SK-N-SH (cell line): ENCODE data around the gene LTB4R2. TPM values are rescaled to one million over a fixed set of nuclear protein-coding genes. Genes with fewer than 3 reads are reported as not detected.

Source experiments
- CTCF ChIA-PET: fragments of 300-600, 350-600 bp; formaldehyde crosslinking; extraction: SDS; loops from one replicate; lab custom pipeline; 2021; lab: Yijun Ruan, JAX
- POLR2A ChIA-PET: fragments of 350-600 bp; sonication (Branson Sonifier 250); formaldehyde crosslinking; extraction: SDS; loops from one replicate; lab custom pipeline; 2020; ENCODE audit warnings: antibody characterized with exemption, inconsistent platforms; lab: Yijun Ruan, JAX
- DNase-seq: peaks from one replicate; pipeline ENCODE4 v3.0.0; 2012
- H2AFZ ChIP-seq: fragments of 200-600 bp; sonication (generic); 2 replicates; pipeline ENCODE4 v1.8.1; 2016; ENCODE audit warnings: antibody characterized with exemption, mild to moderate bottlenecking, low read depth
- H3F3A ChIP-seq: fragments of 200-600 bp; sonication (generic); replicated peaks from 2 replicates; pipeline ENCODE3; 2016; ENCODE audit warnings: antibody characterized with exemption, mild to moderate bottlenecking; ENCODE audit not compliant: insufficient read depth
- H3K27ac ChIP-seq, 2 experiments: fragments of 200-500 bp in 1 of 2; fragments of 200-600 bp in 1 of 2; sonication (Bioruptor generic) in 1 of 2; sonication (generic), shearing (Covaris generic) in 1 of 2; 2 replicates each; pipeline versions ENCODE4 v1.5.1 to v1.6.1; 2014 to 2016; ENCODE audit warnings: low read depth in 2 of 2, inconsistent platforms in 1 of 2, low read length in 1 of 2, mild to moderate bottlenecking in 1 of 2, mixed read lengths in 1 of 2
- H3K27me3 ChIP-seq: fragments of 200-600 bp; sonication (generic), shearing (Covaris generic); 2 replicates; pipeline ENCODE4 v1.6.1; 2016; ENCODE audit warnings: mixed run types; ENCODE audit not compliant: insufficient read depth
- H3K36me3 ChIP-seq, 2 experiments: fragments of 200-500 bp in 1 of 2; fragments of 200-600 bp in 1 of 2; sonication (Bioruptor generic) in 1 of 2; sonication (generic) in 1 of 2; replicated peaks in 1 of 2; 2 replicates each; pipeline versions ENCODE3 to v1.5.1; 2014 to 2016; ENCODE audit warnings: low read length in 1 of 2, mild to moderate bottlenecking in 1 of 2; ENCODE audit not compliant: insufficient read depth in 2 of 2, control insufficient read depth in 1 of 2
- H3K4me1 ChIP-seq, 2 experiments: fragments of 200-500 bp in 1 of 2; fragments of 200-600 bp in 1 of 2; sonication (Bioruptor generic) in 1 of 2; sonication (generic), shearing (Covaris generic) in 1 of 2; 2 replicates each; pipeline versions ENCODE4 v1.5.1 to v1.6.1; 2014 to 2016; ENCODE audit warnings: low read depth in 1 of 2, low read length in 1 of 2, mixed run types in 1 of 2; ENCODE audit not compliant: insufficient read depth in 2 of 2, control insufficient read depth in 1 of 2
- H3K4me2 ChIP-seq: fragments of 200-600 bp; sonication (generic), shearing (Covaris generic); 2 replicates; pipeline ENCODE4 v1.6.1; 2017; ENCODE audit warnings: mixed run types
- H3K4me3 ChIP-seq, 2 experiments: fragments of 200-500 bp in 1 of 2; fragments of 200-600 bp in 1 of 2; sonication (Bioruptor generic) in 1 of 2; sonication (generic), shearing (Covaris generic) in 1 of 2; 2 replicates each; pipeline versions ENCODE4 v1.5.1 to v1.8.1; 2014 to 2016; ENCODE audit warnings: low read depth in 2 of 2, inconsistent platforms in 1 of 2, low read length in 1 of 2, mild to moderate bottlenecking in 1 of 2, mixed read lengths in 1 of 2, moderate library complexity in 1 of 2
- H3K79me2 ChIP-seq: fragments of 200-600 bp; sonication (generic); 2 replicates; pipeline ENCODE4 v1.8.1; 2017; ENCODE audit warnings: mild to moderate bottlenecking; ENCODE audit not compliant: insufficient read depth
- H3K9ac ChIP-seq: fragments of 200-600 bp; sonication (generic); 2 replicates; pipeline ENCODE4 v1.6.1; 2017; ENCODE audit warnings: mixed run types
- H3K9me2 ChIP-seq: fragments of 200-600 bp; sonication (generic); 2 replicates; pipeline ENCODE4 v1.6.1; 2017; ENCODE audit warnings: mixed run types
- H3K9me3 ChIP-seq: fragments of 200-600 bp; sonication (generic); 2 replicates; pipeline ENCODE4 v1.6.1; 2017; ENCODE audit warnings: mixed run types, mild to moderate bottlenecking, moderate library complexity
- H4K20me1 ChIP-seq: fragments of 200-600 bp; sonication (generic); 2 replicates; pipeline ENCODE4 v1.6.1; 2017; ENCODE audit warnings: mild to moderate bottlenecking, mixed run types; ENCODE audit not compliant: insufficient read depth
- CHD2 ChIP-seq: fragments of 150-350 bp; IDR thresholded peaks from 2 replicates; pipeline ENCODE4 v1.6.1; 2018; ENCODE audit warnings: low read length; ENCODE audit not compliant: partially characterized antibody
- ELF1 ChIP-seq: IDR thresholded peaks from 2 replicates; pipeline ENCODE4 v1.4.0; 2012
- EP300 ChIP-seq, 2 experiments: IDR thresholded peaks; 2 replicates each; pipeline versions ENCODE4 v1.4.0 to v1.6.1; 2012; ENCODE audit warnings: borderline replicate concordance in 1 of 2, low read depth in 1 of 2, low read length in 1 of 2
- EZH2phosphoT487 ChIP-seq: fragments of 200-600 bp; sonication (generic); IDR thresholded peaks from 2 replicates; pipeline ENCODE4 v1.6.1; 2017; ENCODE audit warnings: low read depth, mixed run types, mild to moderate bottlenecking, antibody characterized with exemption, moderate library complexity, borderline replicate concordance
- FOXJ3 ChIP-seq: sonication (generic); formaldehyde crosslinking; IDR thresholded peaks from 2 replicates; pipeline ENCODE4 v1.5.1; 2020; ENCODE audit warnings: mild to moderate bottlenecking, missing genetic modification reagents
- FOXM1 ChIP-seq: IDR thresholded peaks from 2 replicates; pipeline ENCODE4 v1.4.0; 2012; ENCODE audit warnings: low read depth, mild to moderate bottlenecking
- JUND ChIP-seq: IDR thresholded peaks from 2 replicates; pipeline ENCODE4 v1.4.0; 2012
- MXI1 ChIP-seq: IDR thresholded peaks from 2 replicates; pipeline ENCODE4 v1.6.1; 2012; ENCODE audit warnings: mild to moderate bottlenecking, low read depth, low read length, improper control_type of control experiment
- RXRA ChIP-seq: IDR thresholded peaks from 2 replicates; pipeline ENCODE4 v1.4.0; 2012; ENCODE audit warnings: low read depth, mild to moderate bottlenecking, borderline replicate concordance
- TCF12 ChIP-seq: IDR thresholded peaks from 2 replicates; pipeline ENCODE4 v1.4.0; 2012
- TEAD4 ChIP-seq: IDR thresholded peaks from 2 replicates; pipeline ENCODE4 v1.4.0; 2012; ENCODE audit warnings: mild to moderate bottlenecking, borderline replicate concordance; ENCODE audit not compliant: insufficient read depth
- YY1 ChIP-seq: IDR thresholded peaks from 2 replicates; pipeline ENCODE4 v1.4.0; 2012; ENCODE audit warnings: low read depth, mild to moderate bottlenecking
- WGBS: methylation state at CpG from one replicate; pipeline ENCODE4 v1.1.6; 2017; ENCODE audit warnings: low lambda C conversion rate; 5-methylcytosine and 5-hydroxymethylcytosine counted together
- polyA plus RNA-seq, 3 experiments: library from polyadenylated mRNA; depleted of rRNA; stranded (reverse); fragments of >200 nt; gene quantifications; 2 replicates each; pipeline ENCODE4 v1.2.3, GENCODE V29; 2012
- TF ChIP-seq, protein P1 (sequence below): IDR thresholded peaks from 2 replicates; pipeline ENCODE4; 2012
- TF ChIP-seq, protein P2 (sequence below): fragments of 150-350 bp; IDR thresholded peaks from 2 replicates; pipeline ENCODE4 v1.6.1; 2017; ENCODE audit warnings: antibody characterized with exemption, low read length, low read depth, borderline replicate concordance
- TF ChIP-seq, protein P3 (sequence below): IDR thresholded peaks from 2 replicates; pipeline ENCODE4 v1.6.1; 2012; ENCODE audit warnings: mild to moderate bottlenecking, low read depth, low read length, moderate library complexity
- TF ChIP-seq, protein P4 (sequence below): fragments of 150-350 bp; IDR thresholded peaks from 2 replicates; pipeline ENCODE4 v1.6.1; 2016; ENCODE audit warnings: mild to moderate bottlenecking, low read depth, low read length
- TF ChIP-seq, protein P5 (sequence below): IDR thresholded peaks from 2 replicates; pipeline ENCODE4 v1.4.0; 2012; ENCODE audit warnings: low read depth
- TF ChIP-seq, protein P6 (sequence below): IDR thresholded peaks from 2 replicates; pipeline ENCODE4 v1.4.0; 2012; ENCODE audit warnings: low read depth, borderline replicate concordance

Gene LTB4R2
- polyA plus RNA-seq, 1 of the 3 experiments (the other 2 are of a cell fraction) = 8.2 TPM

DNA sequence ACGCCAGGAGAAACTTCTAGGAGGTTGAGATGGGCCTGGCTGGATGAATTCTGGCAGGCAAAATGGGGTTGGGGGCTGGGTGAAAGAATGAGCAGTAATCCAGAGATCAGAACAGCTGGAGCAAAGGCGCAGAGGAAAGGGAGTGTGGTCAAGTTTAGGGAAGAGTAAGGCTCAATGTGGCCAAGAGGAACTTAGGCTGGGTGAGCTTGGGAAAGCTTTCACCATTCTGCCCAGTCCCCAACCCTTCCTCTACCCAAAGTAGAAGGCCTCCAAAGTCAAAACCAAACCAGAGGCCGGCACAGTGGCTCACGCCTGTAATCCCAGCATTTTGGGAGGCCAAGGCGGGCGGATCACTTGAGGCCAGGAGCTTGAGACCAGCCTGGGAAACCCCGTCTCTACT, 28.3 kb upstream of the LTB4R2 start (continued):
- TF ChIP-seq, protein P1, sequence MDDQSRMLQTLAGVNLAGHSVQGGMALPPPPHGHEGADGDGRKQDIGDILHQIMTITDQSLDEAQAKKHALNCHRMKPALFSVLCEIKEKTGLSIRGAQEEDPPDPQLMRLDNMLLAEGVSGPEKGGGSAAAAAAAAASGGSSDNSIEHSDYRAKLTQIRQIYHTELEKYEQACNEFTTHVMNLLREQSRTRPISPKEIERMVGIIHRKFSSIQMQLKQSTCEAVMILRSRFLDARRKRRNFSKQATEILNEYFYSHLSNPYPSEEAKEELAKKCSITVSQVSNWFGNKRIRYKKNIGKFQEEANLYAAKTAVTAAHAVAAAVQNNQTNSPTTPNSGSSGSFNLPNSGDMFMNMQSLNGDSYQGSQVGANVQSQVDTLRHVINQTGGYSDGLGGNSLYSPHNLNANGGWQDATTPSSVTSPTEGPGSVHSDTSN = no peak
- TF ChIP-seq YY1 (no peak), ELF1 (no peak), TCF12 (no peak), EP300 (IDR thresholded peaks at IDR 0.05; ENCODE audit: borderline replicate concordance in 1 of 2, low read depth in 1 of 2, low read length in 1 of 2) (no peak), EZH2phosphoT487 (no peak), FOXJ3 (no peak), MXI1 (no peak), TEAD4 (no peak)
- TF ChIP-seq, protein P2, sequence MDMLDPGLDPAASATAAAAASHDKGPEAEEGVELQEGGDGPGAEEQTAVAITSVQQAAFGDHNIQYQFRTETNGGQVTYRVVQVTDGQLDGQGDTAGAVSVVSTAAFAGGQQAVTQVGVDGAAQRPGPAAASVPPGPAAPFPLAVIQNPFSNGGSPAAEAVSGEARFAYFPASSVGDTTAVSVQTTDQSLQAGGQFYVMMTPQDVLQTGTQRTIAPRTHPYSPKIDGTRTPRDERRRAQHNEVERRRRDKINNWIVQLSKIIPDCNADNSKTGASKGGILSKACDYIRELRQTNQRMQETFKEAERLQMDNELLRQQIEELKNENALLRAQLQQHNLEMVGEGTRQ = no peak

DNA sequence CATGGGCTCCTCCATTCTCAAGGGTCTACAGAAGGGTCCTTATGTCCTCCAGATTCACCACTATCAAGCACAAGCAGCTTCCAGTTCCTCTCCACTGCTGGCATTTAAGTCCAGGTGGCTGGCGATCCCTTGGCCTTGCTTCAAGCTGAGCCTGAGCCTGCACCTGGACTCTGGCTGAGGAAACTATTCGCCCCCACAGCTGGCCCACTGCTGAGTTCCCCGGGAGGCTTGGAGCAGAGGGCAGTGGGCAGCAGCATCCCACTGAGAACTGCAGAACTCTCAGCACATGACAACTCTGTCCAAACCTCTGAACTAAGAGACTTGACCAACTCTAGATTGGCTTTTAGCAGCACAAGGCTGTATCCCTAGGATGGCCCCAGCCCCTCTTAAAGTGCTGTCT, 27.2 kb upstream of the LTB4R2 start:
- ChIA-PET POLR2A (interaction anchor here (1.2 kb wide), 2 partner anchors 12 to 41 kb away, joined by 4 to 5 read pairs; partner anchors contain the start of genes RABGGTA and TINF2), CTCF (interaction anchor here (2.0 to 8.9 kb wide), 4 partner anchors 9 to 40 kb away, joined by 10 to 87 read pairs (median 33); partner anchors contain the start of genes CIDEB, DHRS1, NOP9 and TINF2)
- no peaks in the 10 kb centered on the region for H3K36me3 ChIP-seq
- no peaks in the 10 kb centered on the region for H4K20me1 ChIP-seq
- no peaks in the 10 kb centered on the region for H3K27me3 ChIP-seq
- H3K9ac ChIP-seq = no peak overlapping the region
- TF ChIP-seq EZH2phosphoT487 (no peak), FOXM1 (no peak), TCF12 (no peak), RXRA (no peak), MXI1 (no peak), CHD2 (no peak), JUND (no peak), FOXJ3 (no peak)
- TF ChIP-seq, protein P1 = no peak
- TF ChIP-seq, protein P3, sequence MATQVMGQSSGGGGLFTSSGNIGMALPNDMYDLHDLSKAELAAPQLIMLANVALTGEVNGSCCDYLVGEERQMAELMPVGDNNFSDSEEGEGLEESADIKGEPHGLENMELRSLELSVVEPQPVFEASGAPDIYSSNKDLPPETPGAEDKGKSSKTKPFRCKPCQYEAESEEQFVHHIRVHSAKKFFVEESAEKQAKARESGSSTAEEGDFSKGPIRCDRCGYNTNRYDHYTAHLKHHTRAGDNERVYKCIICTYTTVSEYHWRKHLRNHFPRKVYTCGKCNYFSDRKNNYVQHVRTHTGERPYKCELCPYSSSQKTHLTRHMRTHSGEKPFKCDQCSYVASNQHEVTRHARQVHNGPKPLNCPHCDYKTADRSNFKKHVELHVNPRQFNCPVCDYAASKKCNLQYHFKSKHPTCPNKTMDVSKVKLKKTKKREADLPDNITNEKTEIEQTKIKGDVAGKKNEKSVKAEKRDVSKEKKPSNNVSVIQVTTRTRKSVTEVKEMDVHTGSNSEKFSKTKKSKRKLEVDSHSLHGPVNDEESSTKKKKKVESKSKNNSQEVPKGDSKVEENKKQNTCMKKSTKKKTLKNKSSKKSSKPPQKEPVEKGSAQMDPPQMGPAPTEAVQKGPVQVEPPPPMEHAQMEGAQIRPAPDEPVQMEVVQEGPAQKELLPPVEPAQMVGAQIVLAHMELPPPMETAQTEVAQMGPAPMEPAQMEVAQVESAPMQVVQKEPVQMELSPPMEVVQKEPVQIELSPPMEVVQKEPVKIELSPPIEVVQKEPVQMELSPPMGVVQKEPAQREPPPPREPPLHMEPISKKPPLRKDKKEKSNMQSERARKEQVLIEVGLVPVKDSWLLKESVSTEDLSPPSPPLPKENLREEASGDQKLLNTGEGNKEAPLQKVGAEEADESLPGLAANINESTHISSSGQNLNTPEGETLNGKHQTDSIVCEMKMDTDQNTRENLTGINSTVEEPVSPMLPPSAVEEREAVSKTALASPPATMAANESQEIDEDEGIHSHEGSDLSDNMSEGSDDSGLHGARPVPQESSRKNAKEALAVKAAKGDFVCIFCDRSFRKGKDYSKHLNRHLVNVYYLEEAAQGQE = no peak
- TF ChIP-seq, protein P2 = no peak
- TF ChIP-seq, protein P4, sequence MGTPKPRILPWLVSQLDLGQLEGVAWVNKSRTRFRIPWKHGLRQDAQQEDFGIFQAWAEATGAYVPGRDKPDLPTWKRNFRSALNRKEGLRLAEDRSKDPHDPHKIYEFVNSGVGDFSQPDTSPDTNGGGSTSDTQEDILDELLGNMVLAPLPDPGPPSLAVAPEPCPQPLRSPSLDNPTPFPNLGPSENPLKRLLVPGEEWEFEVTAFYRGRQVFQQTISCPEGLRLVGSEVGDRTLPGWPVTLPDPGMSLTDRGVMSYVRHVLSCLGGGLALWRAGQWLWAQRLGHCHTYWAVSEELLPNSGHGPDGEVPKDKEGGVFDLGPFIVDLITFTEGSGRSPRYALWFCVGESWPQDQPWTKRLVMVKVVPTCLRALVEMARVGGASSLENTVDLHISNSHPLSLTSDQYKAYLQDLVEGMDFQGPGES = no peak
- TF ChIP-seq, protein P5, sequence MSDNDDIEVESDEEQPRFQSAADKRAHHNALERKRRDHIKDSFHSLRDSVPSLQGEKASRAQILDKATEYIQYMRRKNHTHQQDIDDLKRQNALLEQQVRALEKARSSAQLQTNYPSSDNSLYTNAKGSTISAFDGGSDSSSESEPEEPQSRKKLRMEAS = no peak
- TF ChIP-seq, protein P6, sequence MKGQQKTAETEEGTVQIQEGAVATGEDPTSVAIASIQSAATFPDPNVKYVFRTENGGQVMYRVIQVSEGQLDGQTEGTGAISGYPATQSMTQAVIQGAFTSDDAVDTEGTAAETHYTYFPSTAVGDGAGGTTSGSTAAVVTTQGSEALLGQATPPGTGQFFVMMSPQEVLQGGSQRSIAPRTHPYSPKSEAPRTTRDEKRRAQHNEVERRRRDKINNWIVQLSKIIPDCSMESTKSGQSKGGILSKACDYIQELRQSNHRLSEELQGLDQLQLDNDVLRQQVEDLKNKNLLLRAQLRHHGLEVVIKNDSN = no peak
- no peaks in the 10 kb centered on the region for H3K9me2 ChIP-seq
- WGBS = 52% methylated on average over 3 of the region's 3 CpGs
- no peak overlapping the region for H3K4me2 ChIP-seq
- no peaks in the 10 kb centered on the region for H3F3A ChIP-seq
- H3K79me2 ChIP-seq = no peaks in the 10 kb centered on the region
- DNase-seq = no peak
- H3K4me1 ChIP-seq = peaks cover 0 to 10% of the 10 kb centered on the region in 2 experiments; a peak in 1 of 4 replicates
- H3K27ac ChIP-seq = no peak overlapping the region
- no peaks in the 10 kb centered on the region for H3K9me3 ChIP-seq
- H2AFZ ChIP-seq = no peak overlapping the region
- no peak overlapping the region for H3K4me3 ChIP-seq
